Stimulated activated CD4-positive, alpha-beta T cell treated with anti-CD3 and anti-CD28 coated beads, Interleukin-1b, Interleukin-23, amount 100 ng/mL, for 4 hours (primary cell): ENCODE measurements around the gene IMMP2L.

Experiments
- DNase-seq, 2 donors: peaks; one replicate each; pipeline ENCODE4 v3.0.0-alpha.2; 2020; ENCODE audit warnings: low read depth in 2 of 2

The IMMP2L gene

GRCh38 chr7:111041577-111041976 lies 520.7 kb downstream of the IMMP2L start:
- no peak for DNase-seq

GRCh38 chr7:111038185-111038584 lies 524.1 kb downstream of the IMMP2L start:
- no peak for DNase-seq

- no peak for DNase-seq
Observed at GRCh38 chr7:111031916-111032315, 530.4 kb downstream of the IMMP2L start.

GRCh38 chr7:111030336-111030735 lies 532.0 kb downstream of the IMMP2L start:
- no peak for DNase-seq

- DNase-seq: peak in 1 of 2 donors; percentile 32
Observed at GRCh38 chr7:111029574-111030251, 532.6 kb downstream of the IMMP2L start.

GRCh38 chr7:111029141-111029572 lies 533.1 kb downstream of the IMMP2L start:
- DNase-seq: no peak

GRCh38 chr7:111027396-111027795 lies 534.9 kb downstream of the IMMP2L start:
- DNase-seq: no peak

- no peak for DNase-seq
Observed at GRCh38 chr7:111026806-111027205, 535.5 kb downstream of the IMMP2L start.

GRCh38 chr7:111026343-111026742 lies 535.9 kb downstream of the IMMP2L start:
- DNase-seq: no peak

- no peak for DNase-seq
Observed at GRCh38 chr7:111025006-111025405, 537.3 kb downstream of the IMMP2L start.

GRCh38 chr7:111018960-111019736 lies 543.1 kb downstream of the IMMP2L start:
- no peak for DNase-seq

GRCh38 chr7:111018447-111018846 lies 543.8 kb downstream of the IMMP2L start:
- DNase-seq: no peak

GRCh38 chr7:111014079-111014478 lies 548.2 kb downstream of the IMMP2L start:
- DNase-seq: no peak

- DNase-seq: peak in 1 of 2 donors; percentile 34
Observed at GRCh38 chr7:111012799-111013675, 549.3 kb downstream of the IMMP2L start.

- DNase-seq: no peak
Observed at GRCh38 chr7:111012149-111012548, 550.1 kb downstream of the IMMP2L start.

- DNase-seq: no peak
Observed at GRCh38 chr7:111011520-111011919, 550.8 kb downstream of the IMMP2L start.

- DNase-seq: no peak
Observed at GRCh38 chr7:111010798-111011197, 551.5 kb downstream of the IMMP2L start.

GRCh38 chr7:111009526-111010040 lies 552.7 kb downstream of the IMMP2L start:
- DNase-seq: no peak

GRCh38 chr7:111006691-111007090 lies 555.6 kb downstream of the IMMP2L start:
- no peak for DNase-seq

- no peak for DNase-seq
Observed at GRCh38 chr7:111006040-111006439, 556.3 kb downstream of the IMMP2L start.

GRCh38 chr7:111005445-111005844 lies 556.8 kb downstream of the IMMP2L start:
- DNase-seq: no peak

- no peak for DNase-seq
Observed at GRCh38 chr7:111004310-111004901, 557.9 kb downstream of the IMMP2L start.
